Thyroid gland (tissue), 4 donors: ENCODE results near the gene SMPDL3B. TPM values are rescaled to one million over a fixed set of nuclear protein-coding genes. Genes with fewer than 3 reads are reported as not detected.

Experiments used
- DNase-seq, 2 donors: peaks; one replicate each; pipeline ENCODE4 v3.0.0-alpha.2; 2019
- H3K27ac ChIP-seq, 3 donors: fragments of 200-600 bp; sonication (generic); 1 replicate in 2 of 3; 2 replicates in 1 of 3; pipeline ENCODE4 v1.5.1; 2016 to 2019; ENCODE audit warnings: mild to moderate bottlenecking in 1 of 3, moderate library complexity in 1 of 3
- H3K27me3 ChIP-seq: fragments of 200-600 bp; sonication (generic); one replicate; pipeline ENCODE4 v1.5.1; 2019
- H3K36me3 ChIP-seq, 2 donors: fragments of 200-600 bp; sonication (generic); one replicate each; pipeline ENCODE4 v1.5.1; 2016 to 2019
- H3K4me1 ChIP-seq, 2 donors: fragments of 200-600 bp; sonication (generic); one replicate each; pipeline ENCODE4 v1.5.1; 2017 to 2019
- H3K4me3 ChIP-seq, 3 donors: fragments of 200-600 bp; sonication (generic); replicated peaks in 1 of 3; 1 replicate in 2 of 3; 2 replicates in 1 of 3; pipeline ENCODE4 v1.5.1; 2016; ENCODE audit warnings: mild to moderate bottlenecking in 1 of 3
- H3K9me3 ChIP-seq: fragments of 200-600 bp; sonication (generic); one replicate; pipeline ENCODE4 v1.5.1; 2017
- POLR2A ChIP-seq, 2 donors: fragments of 450-650 bp; IDR thresholded peaks; one replicate each; pipeline ENCODE4 v1.6.1; 2017; ENCODE audit warnings: antibody characterized with exemption in 2 of 2, mild to moderate bottlenecking in 2 of 2, moderate library complexity in 1 of 2
- WGBS, 2 donors: methylation state at CpG; one replicate each; pipeline ENCODE4 v1.1.5; 2017; 5-methylcytosine and 5-hydroxymethylcytosine counted together
- intact Hi-C: fragments of 100-400 bp; cut with DNase I; formaldehyde crosslinking; loops from one replicate; pipeline ENCODE4 v1.15.1; 2023
- total RNA-seq, 4 donors: library from RNA; depleted of rRNA; stranded (reverse); fragments of >200 nt; gene quantifications; one replicate each; pipeline ENCODE4 v1.2.3, GENCODE V29; 2016
- TF ChIP-seq, protein P1 (sequence below), 6 experiments: fragments of 200-600 bp in 3 of 6; fragments of 450-650 bp in 3 of 6; sonication (generic) in 3 of 6; IDR thresholded peaks; one replicate each; pipeline ENCODE4 v1.5.1; 2016 to 2019; ENCODE audit warnings: antibody characterized with exemption in 6 of 6, mild to moderate bottlenecking in 2 of 6, inconsistent platforms in 1 of 6, moderate library complexity in 1 of 6

SMPDL3B gene
- total RNA-seq, 4 donors from 2014 or later, result 22.3 to 37.8 (median 26.9) TPM

DNA sequence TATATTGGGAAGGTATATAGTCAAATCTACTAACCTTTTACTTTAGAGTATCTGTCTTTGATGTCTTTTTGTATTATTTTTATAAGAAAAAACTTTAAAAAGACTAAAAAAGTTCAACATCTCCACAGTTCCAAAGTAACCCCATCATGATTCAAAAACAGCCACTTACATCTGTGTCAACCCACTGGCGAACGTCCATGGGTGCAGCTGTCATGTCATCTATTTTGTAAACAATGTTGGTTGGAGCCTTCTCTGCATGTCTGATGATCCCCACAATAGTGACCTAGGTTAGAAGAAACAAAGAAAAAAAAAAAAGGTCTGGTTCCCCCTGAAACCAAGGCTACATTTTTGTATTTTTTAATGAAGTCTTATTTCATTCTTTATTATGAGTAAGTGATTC is 28.0 kb upstream of the SMPDL3B start:
- Histone ChIP-seq H3K27ac (no peak overlapping the region), H3K27me3 (no peaks in the 10 kb centered on the region), H3K36me3 (peaks cover 39 to 40% of the 10 kb centered on the region in 2 donors), H3K9me3 (no peaks in the 10 kb centered on the region), H3K4me1 (no peaks in the 10 kb centered on the region), H3K4me3 (no peak overlapping the region)
- WGBS, 2 donors, result 91 to 94% methylated on average over 2 of the region's 2 CpGs
- no peak for TF ChIP-seq POLR2A (IDR thresholded peaks at IDR 0.05)
- TF ChIP-seq, protein P1, sequence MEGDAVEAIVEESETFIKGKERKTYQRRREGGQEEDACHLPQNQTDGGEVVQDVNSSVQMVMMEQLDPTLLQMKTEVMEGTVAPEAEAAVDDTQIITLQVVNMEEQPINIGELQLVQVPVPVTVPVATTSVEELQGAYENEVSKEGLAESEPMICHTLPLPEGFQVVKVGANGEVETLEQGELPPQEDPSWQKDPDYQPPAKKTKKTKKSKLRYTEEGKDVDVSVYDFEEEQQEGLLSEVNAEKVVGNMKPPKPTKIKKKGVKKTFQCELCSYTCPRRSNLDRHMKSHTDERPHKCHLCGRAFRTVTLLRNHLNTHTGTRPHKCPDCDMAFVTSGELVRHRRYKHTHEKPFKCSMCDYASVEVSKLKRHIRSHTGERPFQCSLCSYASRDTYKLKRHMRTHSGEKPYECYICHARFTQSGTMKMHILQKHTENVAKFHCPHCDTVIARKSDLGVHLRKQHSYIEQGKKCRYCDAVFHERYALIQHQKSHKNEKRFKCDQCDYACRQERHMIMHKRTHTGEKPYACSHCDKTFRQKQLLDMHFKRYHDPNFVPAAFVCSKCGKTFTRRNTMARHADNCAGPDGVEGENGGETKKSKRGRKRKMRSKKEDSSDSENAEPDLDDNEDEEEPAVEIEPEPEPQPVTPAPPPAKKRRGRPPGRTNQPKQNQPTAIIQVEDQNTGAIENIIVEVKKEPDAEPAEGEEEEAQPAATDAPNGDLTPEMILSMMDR (IDR thresholded peaks at IDR 0.05), result no peak
- intact Hi-C loops, result no loop called here
- DNase-seq, result no peak

- H3K27ac ChIP-seq, result no peak overlapping the region
- intact Hi-C loops, result no loop called here
- H3K4me3 ChIP-seq, result no peak overlapping the region
- H3K27me3 ChIP-seq, result no peaks in the 10 kb centered on the region
- no peaks in the 10 kb centered on the region for H3K9me3 ChIP-seq
- H3K36me3 ChIP-seq, result peaks cover 5 to 16% of the 10 kb centered on the region in 2 donors
- TF ChIP-seq POLR2A (IDR thresholded peaks at IDR 0.05), result no peak
- TF ChIP-seq, protein P1 (IDR thresholded peaks at IDR 0.05), result no peak
- 94 to 100% methylated on average over 1 of the region's 1 CpG for WGBS, 2 donors
- DNase-seq, result no peak
- peaks cover 0 to 4% of the 10 kb centered on the region in 2 donors for H3K4me1 ChIP-seq
These were observed 22.4 kb upstream of the SMPDL3B start for GRCh38 chr1:27912429-27912828.

DNA sequence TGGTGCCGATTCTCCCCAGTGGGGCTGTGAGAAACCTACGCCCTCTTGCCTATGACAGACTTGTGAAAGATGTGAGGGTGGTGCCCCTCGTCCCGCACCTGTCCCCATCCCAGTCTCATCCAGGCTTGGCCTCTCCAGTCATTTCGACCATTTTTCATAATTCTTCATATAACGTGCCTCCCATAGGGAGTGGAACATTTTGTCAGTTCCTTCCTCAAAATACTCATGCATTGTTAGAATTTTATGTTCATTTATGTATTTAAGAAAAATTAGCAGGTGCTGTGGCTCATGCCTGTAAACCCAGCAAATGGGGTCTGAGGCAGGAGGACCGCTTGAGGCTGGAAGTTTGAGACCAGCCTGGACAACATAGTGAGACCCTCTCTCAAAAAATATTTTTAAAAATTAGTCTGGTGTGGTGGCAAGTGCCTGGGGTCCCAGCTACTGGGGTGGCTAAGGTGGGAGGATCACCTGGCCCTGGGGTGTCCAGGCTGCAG is 19.7 kb upstream of the SMPDL3B start:
- Histone ChIP-seq H3K27me3 (no peaks in the 10 kb centered on the region), H3K9me3 (no peaks in the 10 kb centered on the region), H3K4me1 (peaks cover 0 to 4% of the 10 kb centered on the region in 2 donors), H3K27ac (peak overlapping the region in 2 of 3 donors; percentile 67 to 68), H3K36me3 (peaks cover 0 to 3% of the 10 kb centered on the region in 2 donors), H3K4me3 (peak overlapping the region in 1 of 3 donors; percentile 56)
- intact Hi-C loops, result no loop called here
- TF ChIP-seq POLR2A (IDR thresholded peaks at IDR 0.05), result no peak
- TF ChIP-seq, protein P1 (IDR thresholded peaks at IDR 0.05), result no peak
- 65 to 69% methylated on average over 7 of the region's 7 CpGs for WGBS, 2 donors
- no peak for DNase-seq

- WGBS, 2 donors, result 82 to 85% methylated on average over 3 of the region's 3 CpGs
- Histone ChIP-seq H3K9me3 (no peaks in the 10 kb centered on the region), H3K4me1 (no peaks in the 10 kb centered on the region), H3K27me3 (no peaks in the 10 kb centered on the region), H3K36me3 (no peaks in the 10 kb centered on the region), H3K4me3 (no peak overlapping the region), H3K27ac (no peak overlapping the region)
- TF ChIP-seq, protein P1 (IDR thresholded peaks at IDR 0.05), result no peak
- TF ChIP-seq POLR2A (IDR thresholded peaks at IDR 0.05), result no peak
- DNase-seq, result no peak
- intact Hi-C loops, result no loop called here
These were observed 12.5 kb upstream of the SMPDL3B start for GRCh38 chr1:27922272-27922671.

- TF ChIP-seq POLR2A (IDR thresholded peaks at IDR 0.05), result no peak
- TF ChIP-seq, protein P1 (IDR thresholded peaks at IDR 0.05), result no peak
- H3K4me1 ChIP-seq, result no peaks in the 10 kb centered on the region
These were observed 6.4 kb upstream of the SMPDL3B start for GRCh38 chr1:27928216-27928954.

More at GRCh38 chr1:27928216-27928954, 6.4 kb upstream of the SMPDL3B start:
- no peak for DNase-seq
- no peaks in the 10 kb centered on the region for H3K9me3 ChIP-seq
- whole genome bisulfite sequencing, 2 donors, result 65 to 71% methylated on average over 5 of the region's 5 CpGs
- intact Hi-C loops, result no loop called here
- H3K36me3 ChIP-seq, result no peaks in the 10 kb centered on the region
- H3K27ac ChIP-seq, result no peak overlapping the region
- H3K4me3 ChIP-seq, result no peak overlapping the region
- H3K27me3 ChIP-seq, result no peaks in the 10 kb centered on the region
